ENCODE measurements around the gene BTBD19.

- TF ChIP-seq CTCF (conservative IDR thresholded peaks at IDR 0.05 in 1 of 2, IDR thresholded peaks at IDR 0.05 in 1 of 2; ENCODE audit: extremely low read depth in 1 of 2, insufficient read depth in 1 of 2, low read depth in 1 of 2, low read length in 2 of 2) (no peak), EZH2 (IDR thresholded peaks at IDR 0.05; ENCODE audit: borderline replicate concordance, low read length) (no peak)
Observed at GRCh38 chr1:44820328-44821239, 12.3 kb downstream of the BTBD19 start.

Data from mammary epithelial cell (primary cell).